HCT116 (cell line): ENCODE data around the gene S1PR1. TPM values are rescaled to one million over a fixed set of nuclear protein-coding genes. Genes with fewer than 3 reads are reported as not detected.

ENCODE experiments used
- ATAC-seq: fragments of 200-7000 bp; cut with Tn5 transposase; 2 replicates; pipeline ENCODE4 v1.9.1; 2020; ENCODE audit warnings: mild to moderate bottlenecking, moderate library complexity
- BruUV-seq: library from RNA; stranded (reverse); fragments of 400-500 nt; replicated peaks from 2 replicates; lab custom pipeline; 2021; lab: Mats Ljungman, UMichigan
- CTCF ChIA-PET: fragments of 300-600 bp; sonication (Branson Sonifier 250); formaldehyde crosslinking; loops from one replicate; lab custom pipeline; 2021; ENCODE audit warnings: antibody characterized with exemption; lab: Charles Lee
- POLR2A ChIA-PET: fragments of 300-600, 350-600 bp; sonication (Branson Sonifier 250); formaldehyde crosslinking; loops from one replicate; lab custom pipeline; 2021; ENCODE audit warnings: antibody characterized with exemption; lab: Charles Lee
- RAD21 ChIA-PET, 2 experiments: fragments of 300-600 bp; sonication (Branson Sonifier 250); formaldehyde crosslinking; loops; one replicate each; lab custom pipeline; 2023; ENCODE audit warnings: low total read pairs in 2 of 2; ENCODE audit not compliant: uncharacterized antibody in 2 of 2, unreplicated experiment in 2 of 2, low non-redundant PET in 1 of 2; lab: Charles Lee
- DNase-seq: peaks from one replicate; pipeline ENCODE4 v3.0.0-alpha.2; 2010; ENCODE audit warnings: low read depth, low spot score
- H2AFZ ChIP-seq: fragments of 200-600 bp; shearing (Covaris generic), sonication (generic); 2 replicates; pipeline ENCODE4 v1.6.1; 2017; ENCODE audit warnings: low read depth, mixed run types, mixed read lengths, antibody characterized with exemption, low read length; ENCODE audit not compliant: poor library complexity, severe bottlenecking
- H3K27ac ChIP-seq: 2 replicates; pipeline ENCODE4 v1.5.1; 2012; ENCODE audit warnings: low read depth, low read length
- H3K27me3 ChIP-seq: fragments of 200-600 bp; sonication (generic); 2 replicates; pipeline ENCODE4 v1.6.1; 2016; ENCODE audit warnings: mixed run types, low read length, mixed read lengths; ENCODE audit not compliant: insufficient read depth
- H3K36me3 ChIP-seq, 2 experiments: fragments of 200-500 bp in 1 of 2; fragments of 200-600 bp in 1 of 2; sonication (Bioruptor generic) in 1 of 2; sonication (generic) in 1 of 2; 2 replicates each; pipeline versions ENCODE4 v1.5.1 to v1.6.1; 2014 to 2016; ENCODE audit warnings: low read length in 2 of 2, inconsistent platforms in 1 of 2, mixed read lengths in 1 of 2, mixed run types in 1 of 2; ENCODE audit not compliant: insufficient read depth in 2 of 2, control insufficient read depth in 1 of 2
- H3K4me1 ChIP-seq, 2 experiments: fragments of 200-600 bp in 1 of 2; sonication (generic) in 1 of 2; 2 replicates each; pipeline versions ENCODE4 v1.5.1 to v1.6.1; 2012 to 2017; ENCODE audit warnings: low read length in 2 of 2, inconsistent platforms in 1 of 2, mild to moderate bottlenecking in 1 of 2, mixed read lengths in 1 of 2, mixed run types in 1 of 2, moderate library complexity in 1 of 2; ENCODE audit not compliant: insufficient read depth in 2 of 2, control insufficient read depth in 1 of 2
- H3K4me2 ChIP-seq: fragments of 200-600 bp; sonication (generic); 2 replicates; pipeline ENCODE4 v1.6.1; 2017; ENCODE audit warnings: mixed run types, low read length, mixed read lengths
- H3K4me3 ChIP-seq, 2 experiments: fragments of 200-600 bp in 1 of 2; sonication (generic) in 1 of 2; replicated peaks in 1 of 2; 2 replicates each; pipeline ENCODE4 v1.5.1; 2011 to 2016; ENCODE audit warnings: low read length in 2 of 2, control low read depth in 1 of 2, low read depth in 1 of 2, mild to moderate bottlenecking in 1 of 2, mixed read lengths in 1 of 2, mixed run types in 1 of 2
- H3K79me2 ChIP-seq: fragments of 200-600 bp; sonication (generic); 2 replicates; pipeline ENCODE4 v1.6.1; 2017; ENCODE audit warnings: mild to moderate bottlenecking, mixed run types, low read length, moderate library complexity, mixed read lengths; ENCODE audit not compliant: insufficient read depth
- H3K9ac ChIP-seq: fragments of 200-600 bp; sonication (generic); 2 replicates; pipeline ENCODE4 v1.6.1; 2016; ENCODE audit warnings: low read length, mixed read lengths
- H3K9me2 ChIP-seq: fragments of 200-600 bp; sonication (generic), shearing (Covaris generic); 2 replicates; pipeline ENCODE4 v1.6.1; 2017; ENCODE audit warnings: mixed run types, mild to moderate bottlenecking, moderate library complexity; ENCODE audit not compliant: insufficient read depth
- H3K9me3 ChIP-seq, 2 experiments: fragments of 200-500 bp in 1 of 2; fragments of 200-600 bp in 1 of 2; sonication (Bioruptor generic) in 1 of 2; sonication (generic) in 1 of 2; 2 replicates each; pipeline ENCODE4 v1.6.1; 2014 to 2017; ENCODE audit warnings: low read length in 2 of 2, mixed read lengths in 2 of 2, inconsistent platforms in 1 of 2, low read depth in 1 of 2, mild to moderate bottlenecking in 1 of 2, mixed run types in 1 of 2, moderate library complexity in 1 of 2; ENCODE audit not compliant: control insufficient read depth in 1 of 2, insufficient read depth in 1 of 2
- H4K20me1 ChIP-seq: fragments of 200-600 bp; sonication (generic), shearing (Covaris generic); 2 replicates; pipeline ENCODE4 v1.6.1; 2017; ENCODE audit warnings: mixed run types, mild to moderate bottlenecking, moderate library complexity; ENCODE audit not compliant: insufficient read depth
- CBX3 ChIP-seq: IDR thresholded peaks from 2 replicates; pipeline ENCODE4 v1.6.1; 2012; ENCODE audit warnings: low read depth
- CEBPB ChIP-seq: IDR thresholded peaks from 2 replicates; pipeline ENCODE4 v1.6.1; 2012; ENCODE audit warnings: low read depth
- CTCF ChIP-seq, 3 experiments: fragments of 200-600 bp in 1 of 3; sonication (generic) in 1 of 3; IDR thresholded peaks in 2 of 3; conservative IDR thresholded peaks in 1 of 3; 2 replicates each; pipeline ENCODE4 v1.5.1; 2012 to 2017; ENCODE audit warnings: low read depth in 2 of 3, low read length in 2 of 3, antibody characterized with exemption in 1 of 3, borderline replicate concordance in 1 of 3, control low read depth in 1 of 3, mild to moderate bottlenecking in 1 of 3, mixed read lengths in 1 of 3, mixed run types in 1 of 3, moderate library complexity in 1 of 3; ENCODE audit not compliant: insufficient read depth in 1 of 3
- EGR1 ChIP-seq: IDR thresholded peaks from 2 replicates; pipeline ENCODE4 v1.6.1; 2012; ENCODE audit warnings: low read depth
- ELF1 ChIP-seq: IDR thresholded peaks from 2 replicates; pipeline ENCODE4 v1.6.1; 2012; ENCODE audit warnings: low read depth, borderline replicate concordance
- EZH2 ChIP-seq: fragments of 200-600 bp; sonication (generic); IDR thresholded peaks from 2 replicates; pipeline ENCODE4 v1.6.1; 2017; ENCODE audit warnings: antibody characterized with exemption, mixed run types
- EZH2phosphoT487 ChIP-seq: fragments of 200-600 bp; IDR thresholded peaks from 2 replicates; pipeline ENCODE4 v1.6.1; 2018; ENCODE audit warnings: antibody characterized with exemption, borderline replicate concordance
- JUND ChIP-seq: IDR thresholded peaks from 2 replicates; pipeline ENCODE4 v1.6.1; 2012
- MAX ChIP-seq: IDR thresholded peaks from 2 replicates; pipeline ENCODE4 v1.6.1; 2012
- POLR2A ChIP-seq: IDR thresholded peaks from 2 replicates; pipeline ENCODE4 v1.7.0; 2011; ENCODE audit warnings: borderline replicate concordance; ENCODE audit not compliant: insufficient read depth, insufficient read length; ENCODE audit errors: extremely low read depth
- POLR2AphosphoS5 ChIP-seq: IDR thresholded peaks from 2 replicates; pipeline ENCODE4 v1.6.1; 2011; ENCODE audit warnings: mild to moderate bottlenecking, low read depth, low read length, moderate library complexity
- RAD21 ChIP-seq: IDR thresholded peaks from 2 replicates; pipeline ENCODE4 v1.6.1; 2012; ENCODE audit warnings: low read depth, mild to moderate bottlenecking
- SIN3A ChIP-seq: IDR thresholded peaks from 2 replicates; pipeline ENCODE4 v1.6.1; 2012; ENCODE audit warnings: low read depth
- SP1 ChIP-seq: IDR thresholded peaks from 2 replicates; pipeline ENCODE4 v1.6.1; 2012; ENCODE audit warnings: low read depth
- TCF7L2 ChIP-seq: IDR thresholded peaks from 2 replicates; pipeline ENCODE4 v1.7.0; 2011; ENCODE audit warnings: borderline replicate concordance, inconsistent platforms; ENCODE audit not compliant: insufficient read depth, insufficient read length; ENCODE audit errors: extremely low read depth
- YY1 ChIP-seq: IDR thresholded peaks from 2 replicates; pipeline ENCODE4 v1.6.1; 2011; ENCODE audit warnings: low read length, low read depth, moderate library complexity, mild to moderate bottlenecking; ENCODE audit not compliant: insufficient replicate concordance; ENCODE audit errors: extremely low read depth
- ZBTB33 ChIP-seq: IDR thresholded peaks from 2 replicates; pipeline ENCODE4 v1.6.1; 2011; ENCODE audit warnings: mild to moderate bottlenecking, low read length, moderate library complexity; ENCODE audit not compliant: insufficient replicate concordance; ENCODE audit errors: extremely low read depth
- ZFX ChIP-seq: fragments of 450-650 bp; IDR thresholded peaks from 2 replicates; pipeline ENCODE4 v1.6.1; 2017
- ZNF274 ChIP-seq: fragments of 200-500 bp; sonication (Bioruptor generic); IDR thresholded peaks from 2 replicates; pipeline ENCODE4 v1.6.1; 2014; ENCODE audit warnings: mild to moderate bottlenecking, low read depth, low read length, inconsistent platforms
- intact Hi-C: fragments of 100-400 bp; cut with micrococcal nuclease; formaldehyde crosslinking; loops from 2 replicates; pipeline ENCODE4 v1.10.0; 2022
- total RNA-seq: library from RNA; stranded (reverse); gene quantifications from one replicate; pipeline ENCODE4 v1.2.1, GENCODE V29; 2021; ENCODE audit not compliant: unreplicated experiment

The S1PR1 gene
- total RNA-seq, 1 experiment from 2014 or later, result 0.61 TPM

- BruUV-seq, result no TSS peak
- CTCF ChIA-PET, result no interaction called here
- no peaks in the 10 kb centered on the region for H4K20me1 ChIP-seq
- H3K9ac ChIP-seq, result no peak overlapping the region
- peak overlapping the region; percentile 40 to 54 for H3K4me3 ChIP-seq
- TF ChIP-seq POLR2A (no peak), EGR1 (no peak), CBX3 (no peak), RAD21 (no peak), SP1 (no peak), EZH2phosphoT487 (no peak), EZH2 (no peak), MAX (no peak), CEBPB (no peak), JUND (no peak; the same call in 1 of the 2 replicates), ZNF274 (no peak), SIN3A (no peak), TCF7L2 (no peak), ELF1 (no peak), YY1 (no peak), POLR2AphosphoS5 (no peak), ZBTB33 (no peak), CTCF (IDR thresholded peaks at IDR 0.05 in 2 of 3, conservative IDR thresholded peaks at IDR 0.05 in 1 of 3; ENCODE audit: borderline replicate concordance in 1 of 3, insufficient read depth in 1 of 3, low read depth in 2 of 3, low read length in 2 of 3) (no peak), ZFX (no peak)
- peak overlapping the region; percentile 85 for H3K4me2 ChIP-seq
- RAD21 ChIA-PET, result interaction anchor here in 1 of 2 experiments (1.9 kb wide), 1 partner anchor 53 kb away, joined by 10 read pairs; no protein-coding TSS in a partner anchor
- peak overlapping the region; percentile 67 for H2AFZ ChIP-seq
- no peaks in the 10 kb centered on the region for H3K9me2 ChIP-seq
- no peaks in the 10 kb centered on the region for H3K79me2 ChIP-seq
- H3K27me3 ChIP-seq, result no peaks in the 10 kb centered on the region
- DNase-seq, result no peak
- ATAC-seq, result peak; percentile 18
- H3K36me3 ChIP-seq, result no peaks in the 10 kb centered on the region
- peaks cover 4 to 17% of the 10 kb centered on the region in 2 experiments; a peak in 2 of 4 replicates for H3K4me1 ChIP-seq
- H3K9me3 ChIP-seq, result no peaks in the 10 kb centered on the region
- H3K27ac ChIP-seq, result no peak overlapping the region
- POLR2A ChIA-PET, result interaction anchor here (0.6 kb wide), 1 partner anchor 14 kb away, joined by 3 read pairs; no protein-coding TSS in a partner anchor
- intact Hi-C loops, result loop anchor here (10.0 kb wide), 1 partner anchor 210 kb away; the partner anchor contains the start of gene DPH5
These were observed 1.6 kb upstream of the S1PR1 start for GRCh38 chr1:101235216-101235695.
